Activated naive CD4-positive, alpha-beta T cell treated with anti-CD3 and anti-CD28 coated beads, Interleukin-2, amount 10 ng/mL, durations not matched to agents 5 hours and 36 hours (primary cell): ENCODE measurements around the gene SLC4A9. TPM values are rescaled to one million over a fixed set of nuclear protein-coding genes. Genes with fewer than 3 reads are reported as not detected.

Experiments used
- total RNA-seq, 2 experiments: library from RNA; stranded (reverse); gene quantifications; one replicate each; pipeline ENCODE4 v1.2.3, GENCODE V29; 2021

Gene SLC4A9, protein sequence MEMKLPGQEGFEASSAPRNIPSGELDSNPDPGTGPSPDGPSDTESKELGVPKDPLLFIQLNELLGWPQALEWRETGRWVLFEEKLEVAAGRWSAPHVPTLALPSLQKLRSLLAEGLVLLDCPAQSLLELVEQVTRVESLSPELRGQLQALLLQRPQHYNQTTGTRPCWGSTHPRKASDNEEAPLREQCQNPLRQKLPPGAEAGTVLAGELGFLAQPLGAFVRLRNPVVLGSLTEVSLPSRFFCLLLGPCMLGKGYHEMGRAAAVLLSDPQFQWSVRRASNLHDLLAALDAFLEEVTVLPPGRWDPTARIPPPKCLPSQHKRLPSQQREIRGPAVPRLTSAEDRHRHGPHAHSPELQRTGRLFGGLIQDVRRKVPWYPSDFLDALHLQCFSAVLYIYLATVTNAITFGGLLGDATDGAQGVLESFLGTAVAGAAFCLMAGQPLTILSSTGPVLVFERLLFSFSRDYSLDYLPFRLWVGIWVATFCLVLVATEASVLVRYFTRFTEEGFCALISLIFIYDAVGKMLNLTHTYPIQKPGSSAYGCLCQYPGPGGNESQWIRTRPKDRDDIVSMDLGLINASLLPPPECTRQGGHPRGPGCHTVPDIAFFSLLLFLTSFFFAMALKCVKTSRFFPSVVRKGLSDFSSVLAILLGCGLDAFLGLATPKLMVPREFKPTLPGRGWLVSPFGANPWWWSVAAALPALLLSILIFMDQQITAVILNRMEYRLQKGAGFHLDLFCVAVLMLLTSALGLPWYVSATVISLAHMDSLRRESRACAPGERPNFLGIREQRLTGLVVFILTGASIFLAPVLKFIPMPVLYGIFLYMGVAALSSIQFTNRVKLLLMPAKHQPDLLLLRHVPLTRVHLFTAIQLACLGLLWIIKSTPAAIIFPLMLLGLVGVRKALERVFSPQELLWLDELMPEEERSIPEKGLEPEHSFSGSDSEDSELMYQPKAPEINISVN
- under 1 TPM; 0.68 to 0.72 TPM for total RNA-seq

DNA sequence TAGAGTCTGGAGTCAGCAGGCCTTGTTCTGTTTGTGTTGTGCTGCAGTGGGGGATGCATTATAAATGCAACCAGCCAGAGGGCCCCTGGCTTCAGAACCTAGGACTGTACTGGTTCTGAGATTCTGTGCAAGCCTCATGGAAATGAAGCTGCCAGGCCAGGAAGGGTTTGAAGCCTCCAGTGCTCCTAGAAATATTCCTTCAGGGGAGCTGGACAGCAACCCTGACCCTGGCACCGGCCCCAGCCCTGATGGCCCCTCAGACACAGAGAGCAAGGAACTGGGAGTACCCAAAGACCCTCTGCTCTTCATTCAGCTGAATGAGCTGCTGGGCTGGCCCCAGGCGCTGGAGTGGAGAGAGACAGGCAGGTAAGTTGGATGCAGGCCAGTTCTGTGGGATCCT lies at the start of gene SLC4A9:
Gene SLC4A9, plus strand, starts transcription at position 94 of the 400 bp plus-strand sequence. Its CDS starts 43 bp downstream, at position 137.

DNA sequence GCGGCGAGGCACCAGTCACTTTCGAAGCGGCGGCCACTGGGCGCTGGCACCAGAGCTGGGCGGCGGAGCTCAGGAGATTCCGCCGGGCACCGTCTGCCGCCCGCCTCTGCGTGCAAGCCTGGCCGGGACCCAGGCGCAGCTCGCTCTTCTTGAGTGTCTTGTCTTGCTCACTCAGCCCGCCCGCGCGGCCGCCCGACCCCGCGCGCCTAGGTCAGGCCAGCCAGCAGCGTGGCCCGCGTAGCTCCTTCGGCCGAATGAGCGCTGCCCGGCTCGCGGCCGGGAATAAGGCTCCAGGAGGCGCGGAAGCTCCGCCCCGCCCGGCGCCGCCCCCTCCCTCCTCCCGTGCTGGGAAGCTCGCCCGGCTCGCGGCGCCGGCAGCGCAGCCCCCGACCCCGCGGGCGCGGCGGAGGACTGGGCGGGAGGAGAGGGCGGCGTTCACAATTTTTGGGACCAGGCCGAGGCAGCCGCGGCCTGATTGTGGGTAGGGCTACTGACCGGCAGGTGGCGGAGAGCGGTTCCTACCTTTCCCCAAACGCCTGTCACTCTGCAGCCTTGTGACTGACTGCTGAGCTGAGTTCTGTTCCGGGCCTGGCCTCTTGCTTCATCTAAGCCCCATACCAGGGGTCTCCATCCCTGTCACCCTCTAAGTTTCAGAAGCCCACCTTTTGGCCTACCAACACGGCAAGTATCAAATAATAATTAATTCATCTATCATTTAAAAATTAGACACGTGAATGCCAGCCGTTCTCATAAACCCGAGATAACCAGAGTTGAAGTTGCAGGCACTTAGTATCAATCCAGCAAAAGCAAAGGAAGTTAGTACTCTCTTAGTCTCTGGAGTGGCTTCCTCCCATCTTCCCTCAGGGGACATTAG lies 13.4 kb upstream of the SLC4A9 start, which contains the start of gene HBEGF:
Gene HBEGF, minus strand, starts transcription at position 256 of the 874 bp plus-strand sequence. CDS start 275 bp downstream, outside the sequence.

DNA sequence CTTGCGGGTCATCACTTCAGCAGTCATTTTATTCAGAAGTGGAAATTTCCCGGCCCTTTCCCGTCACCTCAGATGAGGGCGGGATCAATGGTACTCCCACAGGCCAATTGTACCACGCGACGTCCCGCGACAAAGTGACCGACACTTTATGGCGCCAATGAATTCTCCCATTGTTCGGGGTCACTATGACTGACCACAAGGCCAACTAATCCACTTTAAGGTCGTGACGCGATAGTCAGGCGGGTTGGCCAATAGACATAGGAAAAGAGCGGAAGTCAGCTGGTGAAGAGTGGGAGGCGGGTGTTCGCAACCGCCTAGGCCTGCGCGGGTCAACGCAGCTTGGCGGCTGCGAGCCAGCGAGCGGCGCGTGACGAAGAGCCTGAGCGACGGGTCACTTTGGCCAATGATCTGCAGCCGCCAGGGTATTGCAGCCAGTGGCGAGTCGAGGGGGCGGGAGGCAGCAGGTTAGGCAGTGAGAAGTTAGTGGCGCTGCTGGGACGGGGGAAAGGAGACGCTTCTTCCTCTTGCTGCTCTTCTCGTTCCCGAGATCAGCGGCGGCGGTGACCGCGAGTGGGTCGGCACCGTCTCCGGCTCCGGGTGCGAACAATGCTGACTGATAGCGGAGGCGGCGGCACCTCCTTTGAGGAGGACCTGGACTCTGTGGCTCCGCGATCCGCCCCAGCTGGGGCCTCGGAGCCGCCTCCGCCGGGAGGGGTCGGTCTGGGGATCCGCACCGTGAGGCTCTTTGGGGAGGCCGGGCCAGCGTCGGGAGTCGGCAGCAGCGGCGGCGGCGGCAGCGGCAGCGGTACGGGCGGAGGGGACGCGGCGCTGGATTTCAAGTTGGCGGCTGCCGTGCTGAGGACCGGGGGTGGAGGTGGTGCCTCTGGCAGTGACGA lies 41.6 kb downstream of the SLC4A9 start, which contains the start of gene ANKHD1:
Gene ANKHD1, plus strand, starts transcription at position 472 of the 896 bp plus-strand sequence. Its CDS starts 135 bp downstream, at position 607.

Other genes with a start within 250 kb of the SLC4A9 start
- gene PURA, start 246.1 kb upstream of the SLC4A9 start, total RNA-seq, result 10 to 100 TPM; 15.5 to 16.8 TPM
- gene IGIP, start 234.3 kb upstream of the SLC4A9 start, total RNA-seq, result 1 to 10 TPM; 5.8 to 6.0 TPM
- 10 to 100 TPM in 1 of 2 experiments, 1 to 10 TPM in 1; 9.7 to 12.5 TPM for gene CYSTM1, start 185.0 kb upstream of the SLC4A9 start, total RNA-seq
- 10 to 100 TPM; 59.8 to 63.4 TPM for gene PFDN1, start 57.1 kb upstream of the SLC4A9 start, total RNA-seq
- gene HBEGF, start 13.6 kb upstream of the SLC4A9 start, total RNA-seq, result 10 to 100 TPM; 68.8 to 71.4 TPM
- gene ANKHD1, start 41.6 kb downstream of the SLC4A9 start, total RNA-seq, result 100 to 1,000 TPM; 129 TPM
- gene EIF4EBP3, start 187.5 kb downstream of the SLC4A9 start, total RNA-seq, result 10 to 100 TPM; 13.2 to 15.4 TPM
- gene SRA1, start 197.3 kb downstream of the SLC4A9 start, total RNA-seq, result 10 to 100 TPM; 32.8 to 33.4 TPM
- gene APBB3, start 204.4 kb downstream of the SLC4A9 start, total RNA-seq, result 10 to 100 TPM; 33.3 to 33.9 TPM
- gene SLC35A4, start 204.6 kb downstream of the SLC4A9 start, total RNA-seq, result 10 to 100 TPM; 74.6 to 80.4 TPM